ENCODE data around the gene FAM118B.

The FAM118B gene

GRCh38 chr11:126211236-126212088 lies at the start of gene FAM118B, which contains the start of gene RPUSD4:
Gene FAM118B, plus strand, starts transcription at chr11:126211782. Its CDS starts 23,220 bp downstream, at chr11:126235002.
Gene RPUSD4, minus strand, starts transcription at chr11:126211650. Its CDS starts 12 bp downstream, at chr11:126211638.
- no peaks in the 10 kb centered on the region for H3K9me3 ChIP-seq (ENCODE audit: control insufficient read depth, low read length)
- H3K4me1 ChIP-seq (ENCODE audit: control insufficient read depth, insufficient read depth, low read length): peaks cover 5% of the 10 kb centered on the region
- no peaks in the 10 kb centered on the region for H3K27me3 ChIP-seq (ENCODE audit: control insufficient read depth, insufficient read depth, low read length)
- H3K4me3 ChIP-seq (ENCODE audit: low read length): peak within 1 kb of the TSS; percentile 92
- H3K9ac ChIP-seq (ENCODE audit: low read length): peak within 1 kb of the TSS; percentile 83
- H3K36me3 ChIP-seq (ENCODE audit: control insufficient read depth, insufficient read depth, low read length): no peaks in the 10 kb centered on the region

GRCh38 chr11:126162306-126163030 lies 49.1 kb upstream of the FAM118B start:
- H3K9ac ChIP-seq (ENCODE audit: low read length): no peak overlapping the region
- H3K4me1 ChIP-seq (ENCODE audit: control insufficient read depth, insufficient read depth, low read length): no peaks in the 10 kb centered on the region
- peaks cover 4% of the 10 kb centered on the region for H3K27me3 ChIP-seq (ENCODE audit: control insufficient read depth, insufficient read depth, low read length)
- H3K36me3 ChIP-seq (ENCODE audit: control insufficient read depth, insufficient read depth, low read length): no peaks in the 10 kb centered on the region
- H3K9me3 ChIP-seq (ENCODE audit: control insufficient read depth, low read length): no peaks in the 10 kb centered on the region
- H3K4me3 ChIP-seq (ENCODE audit: low read length): no peak overlapping the region

- Histone ChIP-seq H3K4me1 (ENCODE audit: control insufficient read depth, insufficient read depth, low read length) (no peaks in the 10 kb centered on the region), H3K4me3 (ENCODE audit: low read length) (no peak overlapping the region), H3K27me3 (ENCODE audit: control insufficient read depth, insufficient read depth, low read length) (peaks cover 4% of the 10 kb centered on the region), H3K9me3 (ENCODE audit: control insufficient read depth, low read length) (no peaks in the 10 kb centered on the region), H3K36me3 (ENCODE audit: control insufficient read depth, insufficient read depth, low read length) (no peaks in the 10 kb centered on the region), H3K9ac (ENCODE audit: low read length) (no peak overlapping the region)
Measured at GRCh38 chr11:126163074-126163700, 48.4 kb upstream of the FAM118B start.

- no peaks in the 10 kb centered on the region for H3K4me1 ChIP-seq (ENCODE audit: control insufficient read depth, insufficient read depth, low read length)
- no peaks in the 10 kb centered on the region for H3K9me3 ChIP-seq (ENCODE audit: control insufficient read depth, low read length)
- H3K4me3 ChIP-seq (ENCODE audit: low read length): no peak overlapping the region
- H3K36me3 ChIP-seq (ENCODE audit: control insufficient read depth, insufficient read depth, low read length): no peaks in the 10 kb centered on the region
- H3K9ac ChIP-seq (ENCODE audit: low read length): no peak overlapping the region
- H3K27me3 ChIP-seq (ENCODE audit: control insufficient read depth, insufficient read depth, low read length): peaks cover 4% of the 10 kb centered on the region
Measured at GRCh38 chr11:126163779-126164178, 47.8 kb upstream of the FAM118B start.

- Histone ChIP-seq H3K4me1 (ENCODE audit: control insufficient read depth, insufficient read depth, low read length) (no peaks in the 10 kb centered on the region), H3K36me3 (ENCODE audit: control insufficient read depth, insufficient read depth, low read length) (no peaks in the 10 kb centered on the region), H3K9ac (ENCODE audit: low read length) (no peak overlapping the region), H3K27me3 (ENCODE audit: control insufficient read depth, insufficient read depth, low read length) (peaks cover 4% of the 10 kb centered on the region), H3K9me3 (ENCODE audit: control insufficient read depth, low read length) (no peaks in the 10 kb centered on the region), H3K4me3 (ENCODE audit: low read length) (no peak overlapping the region)
Measured at GRCh38 chr11:126164781-126165180, 46.8 kb upstream of the FAM118B start.

- Histone ChIP-seq H3K4me1 (ENCODE audit: control insufficient read depth, insufficient read depth, low read length) (no peaks in the 10 kb centered on the region), H3K4me3 (ENCODE audit: low read length) (no peak overlapping the region), H3K36me3 (ENCODE audit: control insufficient read depth, insufficient read depth, low read length) (no peaks in the 10 kb centered on the region), H3K9me3 (ENCODE audit: control insufficient read depth, low read length) (no peaks in the 10 kb centered on the region), H3K27me3 (ENCODE audit: control insufficient read depth, insufficient read depth, low read length) (peaks cover 4% of the 10 kb centered on the region), H3K9ac (ENCODE audit: low read length) (no peak overlapping the region)
Measured at GRCh38 chr11:126165311-126165720, 46.3 kb upstream of the FAM118B start.

GRCh38 chr11:126165757-126166156 lies 45.8 kb upstream of the FAM118B start:
- Histone ChIP-seq H3K4me3 (ENCODE audit: low read length) (no peak overlapping the region), H3K36me3 (ENCODE audit: control insufficient read depth, insufficient read depth, low read length) (no peaks in the 10 kb centered on the region), H3K4me1 (ENCODE audit: control insufficient read depth, insufficient read depth, low read length) (no peaks in the 10 kb centered on the region), H3K27me3 (ENCODE audit: control insufficient read depth, insufficient read depth, low read length) (peaks cover 4% of the 10 kb centered on the region), H3K9me3 (ENCODE audit: control insufficient read depth, low read length) (no peaks in the 10 kb centered on the region), H3K9ac (ENCODE audit: low read length) (no peak overlapping the region)

GRCh38 chr11:126166413-126166812 lies 45.2 kb upstream of the FAM118B start:
- no peaks in the 10 kb centered on the region for H3K9me3 ChIP-seq (ENCODE audit: control insufficient read depth, low read length)
- H3K27me3 ChIP-seq (ENCODE audit: control insufficient read depth, insufficient read depth, low read length): peaks cover 8% of the 10 kb centered on the region
- no peak overlapping the region for H3K4me3 ChIP-seq (ENCODE audit: low read length)
- no peak overlapping the region for H3K9ac ChIP-seq (ENCODE audit: low read length)
- H3K4me1 ChIP-seq (ENCODE audit: control insufficient read depth, insufficient read depth, low read length): no peaks in the 10 kb centered on the region
- H3K36me3 ChIP-seq (ENCODE audit: control insufficient read depth, insufficient read depth, low read length): no peaks in the 10 kb centered on the region

- Histone ChIP-seq H3K9ac (ENCODE audit: low read length) (no peak overlapping the region), H3K36me3 (ENCODE audit: control insufficient read depth, insufficient read depth, low read length) (no peaks in the 10 kb centered on the region), H3K4me1 (ENCODE audit: control insufficient read depth, insufficient read depth, low read length) (no peaks in the 10 kb centered on the region)
Measured at GRCh38 chr11:126167488-126167887, 44.1 kb upstream of the FAM118B start.

GRCh38 chr11:126169291-126169690 lies 42.3 kb upstream of the FAM118B start:
- no peaks in the 10 kb centered on the region for H3K36me3 ChIP-seq (ENCODE audit: control insufficient read depth, insufficient read depth, low read length)
- no peak overlapping the region for H3K9ac ChIP-seq (ENCODE audit: low read length)
- no peaks in the 10 kb centered on the region for H3K9me3 ChIP-seq (ENCODE audit: control insufficient read depth, low read length)
- no peak overlapping the region for H3K4me3 ChIP-seq (ENCODE audit: low read length)
- H3K27me3 ChIP-seq (ENCODE audit: control insufficient read depth, insufficient read depth, low read length): peaks cover 11% of the 10 kb centered on the region
- H3K4me1 ChIP-seq (ENCODE audit: control insufficient read depth, insufficient read depth, low read length): no peaks in the 10 kb centered on the region

More at GRCh38 chr11:126167488-126167887, 44.1 kb upstream of the FAM118B start:
- H3K9me3 ChIP-seq (ENCODE audit: control insufficient read depth, low read length): no peaks in the 10 kb centered on the region
- H3K27me3 ChIP-seq (ENCODE audit: control insufficient read depth, insufficient read depth, low read length): peaks cover 15% of the 10 kb centered on the region
- H3K4me3 ChIP-seq (ENCODE audit: low read length): no peak overlapping the region

- Histone ChIP-seq H3K4me1 (ENCODE audit: control insufficient read depth, insufficient read depth, low read length) (no peaks in the 10 kb centered on the region), H3K36me3 (ENCODE audit: control insufficient read depth, insufficient read depth, low read length) (no peaks in the 10 kb centered on the region), H3K4me3 (ENCODE audit: low read length) (no peak overlapping the region), H3K9ac (ENCODE audit: low read length) (no peak overlapping the region), H3K9me3 (ENCODE audit: control insufficient read depth, low read length) (no peaks in the 10 kb centered on the region), H3K27me3 (ENCODE audit: control insufficient read depth, insufficient read depth, low read length) (peaks cover 11% of the 10 kb centered on the region)
Measured at GRCh38 chr11:126172596-126173038, 39.0 kb upstream of the FAM118B start.

GRCh38 chr11:126173257-126173656 lies 38.3 kb upstream of the FAM118B start:
- no peak overlapping the region for H3K9ac ChIP-seq (ENCODE audit: low read length)
- no peaks in the 10 kb centered on the region for H3K36me3 ChIP-seq (ENCODE audit: control insufficient read depth, insufficient read depth, low read length)
- H3K27me3 ChIP-seq (ENCODE audit: control insufficient read depth, insufficient read depth, low read length): peaks cover 11% of the 10 kb centered on the region
- no peak overlapping the region for H3K4me3 ChIP-seq (ENCODE audit: low read length)
- H3K4me1 ChIP-seq (ENCODE audit: control insufficient read depth, insufficient read depth, low read length): no peaks in the 10 kb centered on the region
- H3K9me3 ChIP-seq (ENCODE audit: control insufficient read depth, low read length): no peaks in the 10 kb centered on the region
